CD4-positive, alpha-beta T cell treated with Interleukin-17A for 1 hour (primary cell): ENCODE data around the gene BCHE.
"Not testable (repeated sequence)": the region's sequence is repeated elsewhere in the genome, so short reads cannot be mapped to it uniquely, and the experiment has no call there.

Experiments used
- DNase-seq: peaks from one replicate; pipeline ENCODE4 v3.0.0-alpha.2; 2020

The BCHE gene

GRCh38 chr3:165815682-165816081 lies 21.5 kb downstream of the BCHE start:
- DNase-seq, result no peak

- no peak for DNase-seq
These were observed 22.8 kb downstream of the BCHE start for GRCh38 chr3:165814380-165814779.

GRCh38 chr3:165807937-165808336 lies 29.3 kb downstream of the BCHE start:
- DNase-seq, result not testable (repeated sequence)

- DNase-seq, result no peak
These were observed 31.2 kb downstream of the BCHE start for GRCh38 chr3:165805946-165806561.

GRCh38 chr3:165803471-165803870 lies 33.8 kb downstream of the BCHE start:
- no peak for DNase-seq

- DNase-seq, result no peak
These were observed 36.3 kb downstream of the BCHE start for GRCh38 chr3:165800970-165801369.

GRCh38 chr3:165799026-165799425 lies 38.2 kb downstream of the BCHE start:
- DNase-seq, result no peak

GRCh38 chr3:165797551-165797950 lies 39.7 kb downstream of the BCHE start:
- DNase-seq, result no peak

- DNase-seq, result no peak
These were observed 40.5 kb downstream of the BCHE start for GRCh38 chr3:165796701-165797100.

- DNase-seq, result no peak
These were observed 48.7 kb downstream of the BCHE start for GRCh38 chr3:165788531-165788930.

GRCh38 chr3:165786013-165786412 lies 51.2 kb downstream of the BCHE start:
- no peak for DNase-seq

- DNase-seq, result no peak
These were observed 52.9 kb downstream of the BCHE start for GRCh38 chr3:165784337-165784736.

GRCh38 chr3:165783383-165783782 lies 53.8 kb downstream of the BCHE start:
- no peak for DNase-seq

- DNase-seq, result no peak
These were observed 58.3 kb downstream of the BCHE start for GRCh38 chr3:165778891-165779290.

- DNase-seq, result no peak
These were observed 58.8 kb downstream of the BCHE start for GRCh38 chr3:165778456-165778855.

GRCh38 chr3:165775824-165776223 lies 61.4 kb downstream of the BCHE start:
- DNase-seq, result no peak

- DNase-seq, result no peak
These were observed 66.4 kb downstream of the BCHE start for GRCh38 chr3:165770781-165771180.

GRCh38 chr3:165768680-165769079 lies 68.5 kb downstream of the BCHE start:
- DNase-seq, result no peak

GRCh38 chr3:165759041-165759440 lies 78.2 kb downstream of the BCHE start:
- no peak for DNase-seq

GRCh38 chr3:165755571-165755970 lies 81.7 kb downstream of the BCHE start:
- no peak for DNase-seq

GRCh38 chr3:165754219-165755007 lies 82.8 kb downstream of the BCHE start:
- no peak for DNase-seq

- no peak for DNase-seq
These were observed 83.7 kb downstream of the BCHE start for GRCh38 chr3:165753560-165753959.

GRCh38 chr3:165751637-165752036 lies 85.6 kb downstream of the BCHE start:
- DNase-seq, result no peak

- no peak for DNase-seq
These were observed 87.4 kb downstream of the BCHE start for GRCh38 chr3:165749821-165750220.

- DNase-seq, result no peak
These were observed 88.0 kb downstream of the BCHE start for GRCh38 chr3:165749241-165749640.
